DMS114 treated with DMSO at 0.1 percent for 48 hours (cell line): ENCODE results near the gene TP73.

Source experiments
- DNase-seq: peaks from one replicate; lab custom pipeline; 2025; ENCODE audit not compliant: unreplicated experiment; lab: John Stamatoyannopoulos, UW

Gene TP73

DNA sequence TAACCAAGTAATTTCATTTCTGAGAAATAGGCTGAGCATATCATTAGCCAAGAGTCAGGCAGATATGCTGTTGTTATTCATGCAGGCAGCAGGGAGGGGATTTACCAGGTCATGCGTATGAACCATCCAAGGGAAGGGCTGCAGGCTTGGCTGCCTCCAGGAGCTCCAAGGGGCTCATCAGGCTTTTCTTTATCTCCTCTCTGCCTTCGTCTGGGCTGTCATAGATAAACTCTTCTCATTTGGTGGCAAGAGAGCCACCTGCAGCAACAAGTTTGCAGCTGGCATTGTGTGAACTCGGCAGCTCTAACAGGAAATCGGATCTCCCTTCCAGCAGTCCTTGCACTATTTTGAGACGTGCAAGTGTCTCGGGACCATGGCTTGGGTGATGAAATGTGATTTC is 107.5 kb downstream of the TP73 start:
- no peak for DNase-seq

DNA sequence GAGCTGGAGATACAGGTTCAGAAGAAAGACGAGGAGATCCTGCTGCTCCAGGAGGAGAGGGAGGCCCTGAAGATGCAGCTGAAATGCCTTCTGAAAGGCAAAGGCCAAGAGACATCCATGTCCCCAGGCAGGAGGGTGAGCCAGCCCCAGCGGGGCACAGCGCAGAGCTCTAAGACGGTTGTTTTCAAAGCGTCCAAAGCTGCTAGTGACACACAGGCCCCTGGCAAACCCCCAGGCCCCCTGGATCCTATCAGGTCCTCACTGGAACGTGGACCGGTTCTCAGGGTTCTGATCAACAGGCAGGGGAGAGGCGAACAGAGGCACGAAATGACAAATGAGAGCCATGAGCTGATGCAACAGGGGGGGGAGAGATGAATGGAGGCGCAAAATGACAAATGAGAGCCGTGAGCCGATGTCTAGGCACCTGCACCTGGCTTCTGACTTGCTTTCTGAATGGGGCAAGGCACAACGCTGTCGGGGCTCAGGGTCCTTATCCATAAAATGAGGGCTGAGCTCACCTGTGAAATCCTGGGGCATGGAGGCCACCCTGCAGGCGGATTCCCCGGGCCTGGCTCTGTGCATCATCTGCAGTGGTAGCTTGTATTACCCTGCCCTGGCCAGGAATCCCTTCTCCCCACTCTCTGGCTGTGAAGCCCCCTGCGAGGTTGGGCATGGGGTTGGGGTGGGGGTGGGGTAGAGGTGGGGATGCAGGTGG is 109.1 kb downstream of the TP73 start:
- DNase-seq: no peak

DNA sequence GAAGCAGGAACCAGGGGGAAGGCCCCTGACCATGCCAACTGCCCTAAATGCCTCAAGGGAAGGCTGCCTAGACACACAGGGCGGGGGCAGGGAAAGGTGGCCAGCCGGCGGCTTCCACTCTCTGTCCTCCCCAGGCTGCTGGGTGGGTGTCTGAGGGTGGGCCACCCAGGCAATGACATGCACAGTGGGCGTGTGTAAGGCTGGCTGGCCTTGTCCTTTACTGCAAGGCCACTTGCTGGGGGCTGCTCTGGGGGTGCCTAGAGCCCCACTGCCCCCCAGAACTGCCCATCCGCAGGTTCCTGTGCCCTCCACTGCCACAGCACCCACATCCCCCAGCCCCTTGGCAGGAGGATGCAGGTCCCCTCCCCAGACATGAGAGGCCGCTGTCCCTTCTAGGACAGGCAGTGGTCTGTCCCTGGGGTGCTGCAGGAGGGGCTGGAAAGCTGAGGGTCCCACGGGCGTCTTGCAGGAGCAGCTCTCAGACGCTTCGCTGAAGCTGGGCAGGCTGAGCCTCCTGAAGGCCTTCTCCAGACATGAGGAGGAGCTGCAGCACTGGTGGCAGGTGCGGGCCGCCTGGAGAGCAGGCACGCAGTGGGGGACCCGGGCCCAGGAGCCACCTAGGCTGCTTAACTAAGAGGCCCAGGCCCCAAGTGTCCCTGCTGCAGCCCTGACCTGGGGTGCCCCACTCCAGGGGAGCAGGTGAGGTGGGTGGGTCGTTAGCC is 110.0 kb downstream of the TP73 start:
- no peak for DNase-seq

- no peak for DNase-seq
Measured at GRCh38 chr1:3762873-3763228, 110.5 kb downstream of the TP73 start.

DNA sequence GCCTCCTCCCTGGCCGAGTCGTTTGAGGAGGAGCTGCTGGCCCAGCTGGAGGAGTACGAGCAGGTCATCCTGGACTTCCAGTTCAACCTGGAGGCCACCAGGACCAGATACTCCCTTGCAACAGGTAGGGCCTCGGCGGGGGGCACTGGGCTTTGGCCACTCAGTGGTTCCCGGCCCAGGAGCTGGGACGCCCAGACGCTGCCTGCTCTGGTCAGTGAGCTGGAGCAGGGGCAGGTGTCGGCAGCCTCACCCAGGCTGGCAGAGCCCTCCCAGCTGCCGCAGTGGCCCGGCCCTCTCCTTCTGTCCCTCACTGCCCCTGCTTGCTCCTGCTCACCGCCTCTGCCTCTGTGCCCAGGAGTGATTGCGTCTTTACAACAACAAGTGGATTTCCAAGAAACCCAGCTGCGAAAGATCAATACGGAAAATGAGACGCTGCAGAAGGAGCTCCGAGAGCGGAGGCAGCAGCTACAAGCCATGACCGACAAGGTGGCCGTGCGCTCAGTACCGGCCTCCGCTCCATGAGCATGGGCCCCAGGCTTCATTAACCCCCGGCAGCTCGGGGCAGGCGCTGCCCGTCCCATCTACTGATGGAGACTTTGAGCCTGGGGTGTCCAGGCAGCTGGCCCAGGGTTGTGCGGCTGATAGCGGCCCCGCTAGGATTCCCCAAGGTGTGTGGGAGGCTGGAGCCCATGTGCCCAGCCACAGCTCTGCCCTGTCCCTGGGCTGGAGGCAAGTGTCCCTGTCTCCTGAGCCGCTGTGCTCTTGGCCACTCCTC is 111.2 kb downstream of the TP73 start:
- DNase-seq: no peak

GRCh38 chr1:3767328-3767925 is 115.1 kb downstream of the TP73 start:
- DNase-seq: no peak

DNA sequence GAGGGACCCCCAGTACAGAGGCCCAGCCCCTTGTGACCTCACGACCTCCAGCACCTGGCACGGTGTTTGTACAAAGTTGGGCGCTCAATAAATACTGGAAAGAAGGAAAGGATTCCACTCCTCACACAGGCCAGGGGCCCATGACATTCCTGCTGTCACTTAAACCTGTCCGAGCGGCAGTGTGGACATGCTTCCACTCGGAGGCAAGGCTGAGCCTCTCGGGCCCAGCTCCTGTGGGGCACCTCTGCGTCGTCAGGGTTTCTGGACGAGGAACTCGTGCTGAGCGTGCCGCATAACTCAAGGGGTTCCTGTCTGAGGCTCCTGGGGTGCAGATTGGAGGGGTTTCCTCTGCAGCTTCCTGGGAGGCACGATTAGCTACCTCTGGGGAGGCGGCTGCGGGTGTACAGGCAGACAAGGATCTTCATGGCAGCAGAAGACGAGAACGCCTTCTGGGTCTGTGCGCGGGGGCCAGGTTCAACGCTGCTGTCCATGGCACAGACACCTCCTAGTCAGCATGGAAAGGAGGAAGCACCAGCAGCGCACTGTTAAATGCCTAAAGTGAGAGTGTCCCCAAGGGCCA is 116.6 kb downstream of the TP73 start:
- DNase-seq: no peak

DNA sequence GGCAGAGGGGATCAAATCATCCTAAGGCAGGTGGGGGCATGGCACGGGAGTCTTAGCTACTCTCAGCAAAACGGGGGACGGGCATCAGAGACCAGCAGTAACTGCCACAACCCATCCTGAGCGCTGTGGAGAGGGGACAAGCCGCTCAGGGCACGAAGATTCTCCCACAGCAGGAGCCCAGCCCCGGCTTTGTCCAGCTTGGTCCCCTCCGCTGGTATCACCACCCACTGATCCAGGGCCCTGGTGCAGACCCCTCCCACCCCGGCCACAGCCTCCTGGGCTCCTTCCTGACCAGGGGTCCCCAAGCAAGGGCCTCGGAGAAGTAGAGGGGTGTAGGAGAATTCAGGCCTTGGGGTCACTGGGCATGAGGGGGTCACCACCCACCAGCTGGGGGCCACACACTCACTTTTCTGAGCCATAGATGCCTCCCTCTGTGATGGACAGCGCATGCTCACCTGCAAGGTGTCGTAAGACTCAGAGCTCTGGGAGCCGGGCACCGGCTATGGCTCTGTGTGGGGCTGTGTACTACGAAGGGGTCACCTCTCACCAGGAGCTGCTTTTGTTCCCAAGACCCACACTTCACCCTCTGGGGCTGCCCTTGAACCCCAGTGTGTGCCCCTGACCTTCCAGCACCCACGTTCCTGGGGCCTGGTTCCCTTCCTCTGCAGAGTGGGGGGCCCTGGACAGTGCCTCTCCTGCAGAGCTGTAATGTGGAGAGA is 117.9 kb downstream of the TP73 start:
- no peak for DNase-seq

DNA sequence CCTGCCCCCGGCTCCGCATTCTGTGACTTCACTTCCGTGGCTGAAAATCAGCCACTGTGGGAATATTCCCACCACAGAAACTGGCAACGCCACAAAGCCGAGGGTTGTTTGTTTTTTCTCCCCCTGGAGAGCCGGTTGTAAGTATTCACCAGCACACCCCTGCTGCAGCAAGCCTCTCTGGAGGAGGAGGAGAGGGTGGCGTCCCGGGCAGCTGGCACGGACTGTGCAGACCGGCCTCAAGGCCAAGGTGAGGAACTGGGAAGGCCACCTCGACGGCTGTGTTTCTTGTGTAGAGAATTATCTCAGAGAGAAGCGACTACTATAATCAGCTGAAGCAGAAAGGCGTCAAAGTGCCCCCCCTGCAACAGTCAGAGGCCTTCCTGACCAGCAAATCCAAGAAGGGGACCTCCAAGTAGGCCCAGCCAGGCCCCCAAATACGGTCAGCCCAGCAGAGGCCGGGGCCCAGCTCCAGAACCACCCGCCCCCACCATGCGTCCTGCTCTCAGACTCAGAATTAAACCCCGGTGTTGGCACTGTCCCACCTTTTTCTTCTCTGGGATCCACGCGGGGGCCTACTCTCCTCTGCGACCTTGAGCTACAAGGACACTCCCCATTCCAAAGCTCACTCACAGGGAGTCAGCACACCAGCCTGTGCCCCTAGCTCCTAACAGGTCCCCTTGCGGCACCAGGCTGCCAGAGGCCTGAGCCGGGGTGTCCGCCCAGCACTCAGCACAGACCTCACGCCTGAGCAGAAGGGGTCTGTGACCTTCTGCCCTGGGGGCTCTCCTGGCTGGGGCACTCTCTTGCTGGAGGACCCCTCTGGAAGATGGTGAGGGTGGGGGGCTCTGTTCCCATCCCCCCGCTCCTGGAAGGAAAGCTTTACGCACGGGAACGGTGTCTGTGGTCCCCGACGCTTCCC is 119.1 kb downstream of the TP73 start:
- DNase-seq: no peak

- peak; percentile 71 for DNase-seq
Measured at GRCh38 chr1:3772027-3772714, 119.9 kb downstream of the TP73 start.

GRCh38 chr1:3772715-3773571 is 120.6 kb downstream of the TP73 start, which contains the start of gene SMIM1:
SMIM1 (plus strand) TSS chr1:3772749; CDS start chr1:3775374, 2,625 bp downstream.
- DNase-seq: no peak

DNA sequence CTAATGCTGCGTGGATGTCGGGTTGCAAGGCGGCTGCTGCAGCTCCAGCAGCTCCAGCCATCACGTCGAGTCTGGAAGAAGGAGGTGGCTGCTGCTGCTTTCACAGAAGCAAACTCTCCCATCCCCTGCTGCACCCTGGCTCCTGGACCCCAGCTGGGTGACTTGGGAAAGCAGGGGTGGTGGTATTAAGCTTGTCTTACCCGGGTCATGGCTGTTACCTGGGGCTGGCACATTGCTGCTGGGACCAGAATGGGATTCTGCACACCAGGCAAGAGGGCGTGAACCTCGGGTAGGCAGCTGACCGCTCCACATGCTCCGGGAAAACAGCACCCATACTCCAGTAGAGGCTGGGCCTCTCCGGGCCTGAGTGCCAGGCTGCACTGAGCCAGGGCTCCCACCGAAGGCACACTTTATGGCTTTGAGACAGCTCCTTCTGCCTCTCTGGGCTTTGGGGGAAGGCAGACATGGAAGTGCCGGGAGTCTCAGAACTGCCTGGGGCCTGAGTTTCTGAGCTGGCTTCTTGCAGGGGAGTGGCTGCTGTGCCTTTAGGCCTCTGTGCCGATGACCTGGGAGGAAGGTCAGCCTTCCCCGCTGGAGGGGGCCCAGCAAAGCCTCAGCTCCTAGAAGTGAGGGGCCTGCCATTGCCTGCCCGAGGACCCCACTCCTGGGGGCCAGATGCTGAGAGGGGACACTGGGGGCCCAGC is 121.4 kb downstream of the TP73 start:
- no peak for DNase-seq

DNA sequence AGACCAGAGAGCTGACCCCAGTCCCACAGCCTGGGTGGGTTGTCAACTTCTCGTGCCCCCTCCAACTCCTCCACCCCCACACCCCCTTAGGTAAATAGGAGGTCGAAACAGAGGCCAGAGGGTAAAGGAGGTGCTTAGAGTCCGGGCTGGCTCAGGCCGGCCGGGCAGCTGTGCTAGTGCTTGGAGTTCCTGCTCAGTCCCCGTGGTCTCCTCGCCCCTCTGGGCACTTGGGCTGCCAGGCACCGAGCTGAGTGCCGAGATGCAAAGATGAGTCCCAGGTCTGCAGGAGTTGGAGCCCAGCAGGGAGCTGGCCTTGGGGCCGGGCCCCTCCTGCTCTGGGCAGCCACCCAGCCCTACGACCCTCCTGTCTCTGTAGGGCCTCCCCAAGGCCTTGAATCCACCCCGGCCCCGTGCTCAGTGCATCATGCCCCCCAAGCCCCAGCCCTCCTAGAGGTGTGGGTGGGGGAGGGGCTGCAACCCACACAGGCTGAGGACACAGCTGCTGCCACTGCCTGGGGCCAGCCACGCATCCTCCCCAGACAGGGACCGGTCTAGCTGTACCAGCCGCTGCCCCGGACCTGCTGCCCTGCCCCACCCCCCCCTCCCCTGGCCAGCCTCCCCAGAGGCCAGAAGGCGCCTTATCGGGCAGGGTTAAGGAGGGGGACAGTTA is 122.1 kb downstream of the TP73 start:
- no peak for DNase-seq

GRCh38 chr1:3774946-3775489 is 122.7 kb downstream of the TP73 start:
- no peak for DNase-seq

DNA sequence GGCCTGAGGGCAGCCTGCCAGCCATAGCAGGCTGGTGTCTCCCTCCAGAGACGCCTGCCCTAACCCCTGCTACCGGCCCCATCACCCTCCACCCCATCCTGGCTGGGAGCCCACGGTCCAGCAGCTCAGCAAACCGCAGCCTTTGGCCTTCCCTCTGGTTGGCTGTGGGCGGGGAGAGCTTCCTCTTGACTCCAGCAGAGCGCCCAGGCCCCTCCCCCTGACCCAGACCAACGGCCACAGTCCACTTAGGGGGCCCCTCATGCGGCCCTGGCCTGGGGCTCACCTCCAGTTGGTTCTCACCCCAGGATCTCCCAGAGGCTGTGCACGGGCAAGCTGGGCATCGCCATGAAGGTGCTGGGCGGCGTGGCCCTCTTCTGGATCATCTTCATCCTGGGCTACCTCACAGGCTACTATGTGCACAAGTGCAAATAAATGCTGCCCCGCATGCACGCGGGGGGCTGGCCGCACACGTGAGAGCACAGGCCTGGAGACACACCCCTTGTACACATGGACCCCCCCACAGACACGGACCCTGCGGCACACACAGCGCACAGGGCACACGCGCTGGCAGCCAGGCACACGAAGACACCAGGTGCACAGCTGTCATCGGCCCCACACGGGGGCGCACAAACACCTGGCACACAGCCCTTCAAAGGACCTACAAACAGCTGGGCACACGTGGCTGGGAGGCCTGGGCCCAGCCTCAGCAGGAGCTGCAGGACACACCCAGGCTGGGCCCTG is 123.3 kb downstream of the TP73 start:
- no peak for DNase-seq
